Pulmonary artery endothelial cell (primary cell): ENCODE data around the gene AOC2. TPM values are rescaled to one million over a fixed set of nuclear protein-coding genes. Genes with fewer than 3 reads are reported as not detected.
"Not testable (repeated sequence)": the region's sequence is repeated elsewhere in the genome, so short reads cannot be mapped to it uniquely, and the experiment has no call there.

ENCODE experiments used
- DNase-seq: peaks from one replicate; pipeline ENCODE4 v3.0.0-alpha.2; 2011; ENCODE audit warnings: low read depth, low spot score
- total RNA-seq: library from RNA; depleted of rRNA; stranded (reverse); fragments of >200 nt; gene quantifications from 2 replicates; pipeline ENCODE4 v1.2.3, GENCODE V29; 2014

The AOC2 gene
- total RNA-seq, 1 donor from 2014 or later, result 0.26 TPM

- DNase-seq, result no peak
These were observed 9.8 kb downstream of the AOC2 start for GRCh38 chr17:42853968-42854790.

GRCh38 chr17:42855048-42855596, 10.7 kb downstream of the AOC2 start:
- no peak for DNase-seq

GRCh38 chr17:42856093-42856492, 11.7 kb downstream of the AOC2 start:
- not testable (repeated sequence) for DNase-seq

DNA sequence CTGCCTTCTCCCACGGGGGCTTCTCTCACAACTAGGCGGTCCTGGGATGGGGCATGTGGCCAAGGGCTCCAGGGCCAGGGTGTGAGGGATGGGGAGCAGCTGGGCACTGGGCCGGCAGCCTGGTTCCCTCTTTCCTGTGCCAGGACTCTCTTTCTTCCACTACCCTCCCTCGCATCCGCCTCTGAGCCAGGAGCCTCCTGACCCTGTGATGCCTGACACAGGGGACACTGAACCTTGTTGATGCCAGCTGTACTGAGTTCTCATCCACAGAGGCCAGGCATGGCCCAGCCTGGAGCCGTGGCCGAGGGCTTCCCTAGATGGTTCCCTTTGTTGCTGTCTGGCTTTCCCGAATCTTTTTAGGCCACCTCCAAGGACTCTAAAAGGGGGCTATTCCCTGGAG, 12.1 kb downstream of the AOC2 start:
- DNase-seq, result not testable (repeated sequence)

DNA sequence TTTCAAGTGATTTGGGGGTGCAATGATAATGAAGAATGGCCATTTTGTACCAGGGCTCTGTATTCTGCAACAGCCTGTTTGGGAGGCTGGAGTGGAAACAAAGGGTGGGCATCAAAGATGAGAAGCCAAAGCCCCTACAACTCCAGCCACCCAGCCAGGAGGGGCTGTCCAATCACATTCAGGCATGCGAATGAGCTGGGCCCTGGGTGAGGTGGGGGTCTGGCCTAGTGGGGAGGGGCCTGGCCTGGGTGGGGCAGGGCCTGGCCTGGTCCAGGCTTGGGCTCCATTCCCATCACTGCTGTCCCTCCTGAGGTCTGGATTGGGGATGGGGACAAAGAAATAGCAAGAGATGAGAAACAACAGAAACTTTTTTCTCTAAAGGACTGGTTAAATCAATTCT, 13.0 kb downstream of the AOC2 start:
- no peak for DNase-seq

GRCh38 chr17:42865638-42866094, 21.3 kb downstream of the AOC2 start:
- DNase-seq, result no peak

DNA sequence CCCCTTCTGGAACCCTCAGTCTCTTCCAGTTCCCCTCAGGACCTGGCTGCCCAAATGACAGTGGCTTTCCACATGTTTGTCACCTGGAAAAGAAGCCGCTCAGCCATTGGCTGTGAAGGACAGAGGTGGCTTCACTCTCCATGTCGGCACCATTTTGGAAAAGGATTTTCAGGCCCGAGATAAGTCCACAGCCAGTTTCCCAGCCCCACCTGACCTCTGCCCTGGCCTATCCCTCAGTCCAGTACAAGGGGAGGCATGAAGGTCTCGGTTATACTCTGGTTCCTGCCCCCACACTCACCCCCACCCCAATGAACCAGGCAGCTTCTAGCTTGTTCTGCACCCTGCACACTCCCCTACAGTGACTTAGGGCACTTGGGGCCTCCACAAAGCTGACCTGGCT, 21.8 kb downstream of the AOC2 start:
- no peak for DNase-seq

GRCh38 chr17:42866631-42867575, 22.5 kb downstream of the AOC2 start:
- no peak for DNase-seq

GRCh38 chr17:42867694-42868261, 23.4 kb downstream of the AOC2 start:
- not testable (repeated sequence) for DNase-seq

DNA sequence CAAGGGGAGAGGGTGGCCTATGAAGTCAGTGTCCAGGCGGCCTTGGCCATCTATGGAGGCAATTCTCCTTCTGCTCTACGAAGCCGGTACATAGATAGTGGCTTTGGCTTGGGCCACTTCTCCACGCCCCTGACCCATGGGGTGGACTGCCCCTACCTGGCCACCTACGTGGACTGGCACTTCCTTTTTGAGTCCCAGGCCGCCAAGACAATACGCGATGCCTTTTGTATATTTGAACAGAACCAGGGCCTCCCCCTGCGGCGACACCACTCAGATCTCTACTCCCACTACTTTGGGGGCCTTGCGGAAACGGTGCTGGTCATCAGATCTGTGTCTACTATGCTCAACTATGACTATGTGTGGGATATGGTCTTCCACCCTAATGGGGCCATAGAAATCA, 24.0 kb downstream of the AOC2 start:
- DNase-seq, result no peak

DNA sequence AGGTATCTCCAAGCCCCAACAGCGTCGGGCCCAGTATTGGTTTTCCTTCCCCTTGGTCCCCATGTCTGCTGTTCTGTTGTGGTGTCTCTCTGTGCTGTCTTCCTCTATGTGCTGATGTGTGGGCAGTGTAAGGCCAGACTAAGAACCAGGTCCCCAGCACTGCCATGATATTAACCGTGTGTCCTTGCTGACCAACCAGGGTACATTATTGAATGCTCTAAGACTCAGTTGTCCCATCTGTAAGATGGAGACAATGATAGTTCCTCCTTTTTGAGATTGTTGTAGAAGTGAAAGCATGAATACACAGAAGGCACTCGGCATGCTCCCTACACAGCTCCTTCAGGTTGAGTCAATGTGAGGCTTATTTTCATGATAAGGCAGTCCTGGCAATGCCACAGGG, 27.3 kb downstream of the AOC2 start:
- DNase-seq, result no peak

GRCh38 chr17:42872251-42872965, 28.0 kb downstream of the AOC2 start:
- DNase-seq, result no peak

DNA sequence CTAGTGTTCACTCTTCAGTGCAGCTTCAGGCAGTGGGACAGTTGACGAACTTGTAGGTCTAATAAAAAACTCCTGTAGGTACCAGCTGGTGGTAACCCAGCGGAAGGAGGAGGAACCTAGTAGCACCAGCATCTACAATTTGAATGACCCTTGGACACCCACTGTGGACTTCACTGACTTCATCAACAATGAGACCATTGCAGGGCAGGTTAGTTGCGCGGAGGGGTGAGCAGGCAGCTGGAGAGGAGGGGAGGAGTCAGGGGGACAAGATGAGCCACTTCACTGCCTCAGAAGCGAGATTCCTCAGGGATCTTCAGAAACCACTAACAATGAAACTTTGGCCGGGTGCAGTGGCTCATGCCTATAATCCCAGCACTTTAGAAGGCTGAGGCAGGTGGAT, 28.9 kb downstream of the AOC2 start:
- DNase-seq, result no peak

- DNase-seq, result not testable (repeated sequence)
These were observed 29.7 kb downstream of the AOC2 start for GRCh38 chr17:42873932-42874695.

DNA sequence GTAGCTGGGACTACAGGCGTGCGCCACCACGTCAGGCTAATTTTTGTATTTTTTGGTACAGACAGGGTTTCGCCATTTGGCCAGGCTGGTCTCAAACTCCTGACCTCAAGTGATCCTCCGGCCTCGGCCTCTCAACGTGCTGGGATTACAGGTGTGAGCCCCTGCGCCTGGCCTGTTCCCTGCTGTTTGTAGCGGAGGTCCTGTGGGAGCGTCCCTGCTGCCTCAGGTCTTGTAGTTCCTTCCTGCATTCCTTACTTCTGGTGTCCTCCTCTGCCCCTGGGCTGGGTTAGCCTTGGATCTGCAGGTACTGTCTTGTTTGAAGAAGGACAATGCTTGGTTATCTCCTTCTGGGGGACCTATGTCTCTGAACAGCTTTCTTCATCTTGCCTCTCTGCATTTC, 32.7 kb downstream of the AOC2 start:
- DNase-seq, result no peak

DNA sequence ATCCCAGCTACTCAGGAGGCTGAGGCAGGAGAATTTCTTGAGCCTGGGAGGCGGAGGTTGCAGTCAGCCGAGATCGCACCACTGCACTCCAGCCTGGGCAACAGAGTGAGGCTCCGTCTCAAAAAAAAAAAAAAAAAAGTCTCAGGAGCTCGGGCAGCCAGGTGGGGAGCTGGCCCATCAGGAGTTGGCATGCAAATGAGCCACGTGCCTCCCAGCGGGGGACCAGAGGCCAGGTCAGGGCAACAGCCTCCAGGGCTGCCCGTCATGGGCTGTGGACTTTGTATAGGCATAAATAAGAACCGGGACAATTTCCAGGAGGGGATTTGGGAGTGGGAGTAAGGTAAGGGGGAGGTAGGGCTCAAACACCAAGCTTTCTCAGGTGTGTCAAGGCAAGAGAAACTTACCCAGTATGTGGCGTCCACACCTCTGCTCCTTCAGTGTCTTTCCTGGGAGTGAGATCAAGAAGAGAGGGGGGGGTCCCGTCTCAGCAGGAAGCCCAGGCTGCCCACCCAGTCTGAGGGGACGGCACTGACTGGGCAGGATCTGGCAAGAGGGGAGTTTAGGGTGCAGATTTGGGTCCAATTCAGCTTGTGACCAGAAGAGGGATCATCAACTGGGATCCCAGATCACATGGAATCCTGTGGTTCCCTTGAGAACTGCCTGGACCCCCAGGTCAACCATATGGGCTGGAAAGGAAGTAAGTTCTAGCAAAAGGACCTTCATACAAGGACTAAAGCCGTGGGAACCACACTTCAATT, 33.9 kb downstream of the AOC2 start:
- no peak for DNase-seq

GRCh38 chr17:42878924-42879595, 34.7 kb downstream of the AOC2 start:
- DNase-seq, result no peak

- no peak for DNase-seq
These were observed 35.2 kb downstream of the AOC2 start for GRCh38 chr17:42879596-42879985.

- DNase-seq, result no peak
These were observed 36.5 kb downstream of the AOC2 start for GRCh38 chr17:42880776-42881310.
